Epithelial cell of proximal tubule (primary cell): Measurements from ENCODE around the gene AGAP3. TPM values are rescaled to one million over a fixed set of nuclear protein-coding genes. Genes with fewer than 3 reads are reported as not detected.
A peak's percentile ranks its signal among the peaks of the same experiment; 100 is the strongest.

Source experiments
- DNase-seq: peaks from one replicate; pipeline ENCODE4 v3.0.0-alpha.2; 2011; ENCODE audit warnings: low read depth
- H3K4me3 ChIP-seq: 2 replicates; pipeline ENCODE4 v1.5.1; 2011; ENCODE audit warnings: low read depth, mild to moderate bottlenecking, low read length
- CTCF ChIP-seq: conservative IDR thresholded peaks from 2 replicates; pipeline ENCODE4 v1.5.1; 2012; ENCODE audit warnings: low read depth, mild to moderate bottlenecking, low read length
- total RNA-seq: library from RNA; depleted of rRNA; stranded (reverse); fragments of >200 nt; gene quantifications from 2 replicates; pipeline ENCODE4 v1.2.3, GENCODE V29; 2015

Gene AGAP3
- total RNA-seq, 1 donor from 2014 or later = 60.1 TPM

DNA sequence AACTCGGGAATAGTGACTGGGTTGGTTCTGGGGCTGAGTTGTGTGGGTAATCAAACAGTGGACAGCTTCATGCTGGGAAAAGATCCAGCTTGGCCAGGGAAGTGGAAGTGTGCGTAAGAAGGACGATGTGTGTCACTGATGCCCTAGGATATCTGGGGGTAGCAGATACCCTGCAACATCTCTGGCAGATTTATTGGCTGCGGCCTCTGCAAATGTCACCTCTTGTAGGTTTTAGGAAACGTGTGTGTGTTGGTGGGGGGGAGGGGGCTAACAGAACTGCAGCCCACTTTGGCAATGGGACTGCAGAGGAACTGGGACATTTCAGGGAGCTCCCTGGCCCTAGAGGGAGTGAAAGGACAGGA lies 965 bp upstream of the AGAP3 start:
- no peak for TF ChIP-seq CTCF
- DNase-seq = no peak
- peak overlapping the region; percentile 61 for H3K4me3 ChIP-seq

DNA sequence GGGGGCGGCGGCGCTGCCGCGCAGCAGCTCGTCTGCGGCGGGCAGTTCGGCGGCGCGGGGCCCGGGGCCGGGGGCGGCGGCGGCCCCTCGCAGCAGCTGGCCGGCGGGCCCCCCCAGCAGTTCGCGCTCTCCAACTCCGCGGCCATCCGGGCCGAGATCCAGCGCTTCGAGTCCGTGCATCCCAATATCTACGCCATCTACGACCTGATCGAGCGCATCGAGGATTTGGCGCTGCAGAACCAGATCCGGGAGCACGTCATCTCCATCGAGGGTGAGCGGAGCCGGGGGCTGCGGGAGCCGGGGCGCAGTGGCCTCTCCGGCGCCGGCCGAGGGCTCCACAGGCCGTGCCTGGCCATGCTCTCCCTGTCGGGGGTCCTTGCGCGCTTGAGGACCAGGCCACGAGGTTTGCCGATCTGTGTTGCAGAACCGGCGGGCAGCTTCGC lies 548 bp downstream of the AGAP3 start:
- no peak for DNase-seq
- no peak for TF ChIP-seq CTCF
- peak overlapping the region; percentile 91 for H3K4me3 ChIP-seq

GRCh38 chr7:151087245-151088018 lies 1.2 kb downstream of the AGAP3 start:
- peak overlapping the region; percentile 91 for H3K4me3 ChIP-seq
- no peak for DNase-seq
- peak; percentile 37 for TF ChIP-seq CTCF

- H3K4me3 ChIP-seq = peak overlapping the region; percentile 91
- TF ChIP-seq CTCF = no peak
- DNase-seq = no peak
Measured at GRCh38 chr7:151088019-151088855, 2.0 kb downstream of the AGAP3 start.

- H3K4me3 ChIP-seq = peak overlapping the region; percentile 91
- TF ChIP-seq CTCF = no peak
- no peak for DNase-seq
Measured at GRCh38 chr7:151088856-151089699, 2.8 kb downstream of the AGAP3 start.

DNA sequence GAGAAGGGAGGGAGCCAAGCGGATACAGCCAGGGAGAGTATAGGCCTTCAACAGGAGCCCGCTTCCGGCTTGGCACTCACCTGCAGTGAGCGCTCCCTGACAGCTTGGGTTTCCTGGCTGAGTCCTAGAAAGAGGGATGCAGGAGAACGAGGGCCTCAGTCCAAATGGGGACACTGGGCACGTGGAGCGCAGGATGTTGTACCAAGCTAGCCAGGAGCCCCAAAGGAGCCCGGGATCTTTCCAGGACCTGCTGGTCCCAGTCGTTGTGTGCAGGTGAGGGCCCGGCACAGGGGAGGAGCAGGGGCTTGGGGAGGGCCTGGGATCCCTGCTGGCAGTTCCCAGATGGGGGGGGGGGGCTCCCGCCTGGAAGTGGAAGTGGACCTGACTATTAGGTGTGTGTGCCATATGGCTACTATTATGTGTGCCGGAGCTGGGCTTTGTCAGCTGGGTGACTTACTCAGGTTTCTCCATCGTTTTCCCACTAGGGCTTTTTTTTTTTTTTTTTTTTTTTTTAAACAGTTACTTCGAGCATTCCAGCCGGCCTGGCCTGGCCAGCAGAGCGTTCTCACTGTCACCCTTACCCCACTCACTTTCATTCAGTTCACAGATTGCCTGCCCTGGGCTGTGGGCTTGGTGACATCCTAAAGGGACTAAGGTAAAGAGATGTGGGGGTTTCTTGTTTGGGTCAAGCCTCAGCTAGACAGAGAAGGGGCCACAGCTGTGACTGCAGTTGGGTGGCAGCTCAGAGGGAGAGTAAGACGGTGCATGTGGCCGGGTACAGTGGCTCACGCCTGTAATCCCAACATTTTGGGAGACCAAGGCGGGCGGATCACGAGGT lies 3.8 kb downstream of the AGAP3 start:
- H3K4me3 ChIP-seq = no peak overlapping the region
- no peak for TF ChIP-seq CTCF
- no peak for DNase-seq
